SKM-1 treated with dmso at 0.1 percent for 144 hours (cell line): Measurements from ENCODE around the gene MLN.

Source experiments
- DNase-seq: peaks from one replicate; lab custom pipeline; 2025; ENCODE audit not compliant: unreplicated experiment; lab: John Stamatoyannopoulos, UW

MLN gene

DNA sequence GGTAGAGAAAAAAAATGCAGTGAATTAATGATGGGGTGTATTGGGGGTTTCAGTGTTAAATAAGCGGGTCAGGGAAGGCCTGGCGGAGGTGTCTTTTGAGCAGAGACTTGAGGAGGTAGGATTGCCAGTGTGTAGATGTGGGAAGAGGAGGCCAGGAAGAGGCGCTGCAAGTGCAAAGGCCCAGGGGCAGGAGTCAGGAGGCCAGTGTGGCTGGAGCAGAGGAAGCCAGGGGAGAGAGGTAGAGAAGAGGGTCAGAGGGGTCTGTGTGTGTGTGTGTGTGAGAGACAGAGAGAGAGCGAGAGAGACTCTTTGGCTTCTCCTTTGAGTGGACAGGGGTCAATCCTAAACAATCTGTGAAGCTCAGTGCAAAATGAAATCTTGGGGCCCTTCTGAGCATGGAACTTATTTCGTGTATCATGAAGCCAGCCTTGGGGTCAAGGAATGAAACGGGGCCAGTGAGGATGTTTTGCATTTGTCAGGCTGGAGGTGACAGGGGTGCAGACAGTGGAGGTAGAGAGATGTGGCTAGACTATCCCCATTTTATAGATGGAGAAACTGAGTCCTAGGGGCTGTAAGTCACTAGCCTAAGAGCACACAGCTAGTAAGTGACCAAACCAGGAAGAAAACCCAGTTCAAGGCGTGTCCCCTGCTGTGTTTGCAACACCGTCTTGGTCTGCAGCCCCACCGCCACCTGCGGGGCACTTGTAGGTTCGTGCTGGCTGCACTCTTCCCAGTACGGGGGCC, 47.4 kb downstream of the MLN start:
- DNase-seq, result no peak

GRCh38 chr6:33755070-33755869, 48.5 kb downstream of the MLN start:
- no peak for DNase-seq

DNA sequence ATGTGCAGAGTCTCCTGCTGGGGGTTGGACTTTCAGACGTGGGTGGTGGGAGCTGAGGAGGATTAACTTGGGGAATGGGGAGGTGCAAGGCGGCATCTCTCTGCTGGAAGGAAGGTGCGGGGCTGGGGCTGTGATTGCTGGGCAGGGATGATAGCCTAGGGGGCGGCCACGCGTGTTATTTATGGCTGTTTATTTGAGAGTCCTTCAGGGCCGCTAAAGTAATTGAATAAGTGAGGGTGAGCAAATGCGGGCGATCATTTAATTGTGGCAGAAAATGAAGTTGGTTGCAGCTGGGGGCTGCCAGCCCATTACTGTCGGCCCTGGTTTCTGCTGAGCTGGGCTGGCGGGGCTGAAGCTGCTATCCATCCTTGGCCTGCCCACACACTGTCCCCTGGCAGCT, 49.6 kb downstream of the MLN start:
- DNase-seq, result no peak

DNA sequence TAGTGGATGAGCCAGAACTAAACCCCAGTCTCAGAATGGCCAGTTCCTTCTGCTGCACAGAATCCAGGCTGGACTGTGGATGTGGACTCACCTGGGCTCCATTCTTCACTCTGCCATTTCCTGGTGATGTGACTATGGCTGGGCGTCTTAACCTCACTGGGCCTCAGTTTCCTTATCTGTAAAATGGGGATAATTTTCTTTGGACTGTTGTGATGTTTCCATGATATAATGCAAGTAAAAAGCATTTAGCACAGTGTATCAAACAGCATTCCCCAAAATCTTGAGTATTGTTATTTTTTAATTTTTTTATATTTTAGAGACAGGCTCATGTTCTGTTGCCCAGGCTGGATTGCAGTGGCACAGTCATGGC, 51.2 kb downstream of the MLN start:
- no peak for DNase-seq

DNA sequence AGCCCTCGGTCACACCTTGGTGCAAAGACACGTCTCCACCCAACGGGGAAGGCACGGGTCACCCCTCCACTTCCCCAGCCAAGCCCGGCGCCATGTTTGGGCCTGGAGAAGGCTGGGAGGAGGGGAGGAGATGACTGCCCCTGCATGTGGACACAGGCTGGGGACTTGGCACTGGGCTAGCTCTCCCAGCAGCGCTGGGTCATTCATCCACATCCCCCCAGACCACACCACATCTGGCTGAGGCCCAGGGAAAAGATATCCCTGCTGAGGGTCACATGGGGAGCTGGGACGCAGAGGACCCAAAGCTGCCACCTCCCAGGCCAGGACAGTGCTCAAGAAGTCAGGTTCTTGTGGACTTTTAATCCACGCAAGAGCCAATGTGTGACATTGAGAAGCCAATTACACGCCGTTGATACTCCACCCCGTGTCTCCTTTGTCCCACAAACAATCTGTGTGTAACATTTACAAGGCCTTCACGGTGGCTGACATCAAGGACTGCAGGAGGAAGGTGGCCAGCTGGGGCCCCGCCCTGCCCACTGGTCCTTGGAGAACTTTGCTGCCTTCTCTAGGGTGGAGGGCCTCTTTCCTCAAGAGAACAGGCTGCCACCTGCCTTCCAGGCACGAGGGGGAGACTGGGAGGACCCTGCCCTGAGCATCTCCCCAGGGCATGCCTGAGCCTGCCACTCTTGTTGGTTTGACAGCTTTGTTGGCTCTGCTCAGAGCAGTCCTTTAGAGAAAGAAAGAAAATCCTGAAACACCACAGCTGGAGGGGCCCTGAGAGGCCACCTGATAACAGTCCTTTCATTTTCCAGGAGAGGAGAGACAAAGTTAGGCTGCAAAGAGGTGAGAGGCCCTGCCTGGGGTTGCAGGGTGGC, 51.8 kb downstream of the MLN start:
- DNase-seq, result no peak

- peak; percentile 50 for DNase-seq
Observed at GRCh38 chr6:33750244-33750991, 53.4 kb downstream of the MLN start.

- DNase-seq, result no peak
Observed at GRCh38 chr6:33749401-33749800, 54.4 kb downstream of the MLN start.

- no peak for DNase-seq
Observed at GRCh38 chr6:33748841-33749240, 55.0 kb downstream of the MLN start.

DNA sequence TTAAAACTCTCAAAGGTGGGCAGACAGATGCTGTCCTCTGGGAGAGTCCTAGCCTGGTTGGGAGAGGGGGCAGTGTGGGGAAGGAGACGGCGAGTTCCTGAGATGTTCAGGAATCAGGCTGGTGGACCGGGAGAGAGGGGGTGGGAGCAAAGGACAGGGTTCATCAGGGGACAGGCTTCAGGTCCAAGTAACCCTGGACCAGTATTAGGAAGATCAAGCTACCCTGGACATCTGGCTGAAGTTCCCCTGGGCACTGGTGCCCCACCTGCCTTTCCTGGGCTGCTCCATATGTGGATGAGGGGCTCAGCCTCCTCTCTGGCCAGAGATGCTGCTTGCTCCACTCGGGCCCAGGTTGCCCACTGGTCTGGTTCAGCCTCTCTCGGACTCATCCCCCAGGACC, 56.0 kb downstream of the MLN start:
- DNase-seq, result no peak

GRCh38 chr6:33746651-33747100, 57.1 kb downstream of the MLN start, which contains the start of gene IP6K3:
IP6K3 (minus strand) TSS chr6:33746905; CDS start chr6:33735476, 11,429 bp downstream.
- no peak for DNase-seq

DNA sequence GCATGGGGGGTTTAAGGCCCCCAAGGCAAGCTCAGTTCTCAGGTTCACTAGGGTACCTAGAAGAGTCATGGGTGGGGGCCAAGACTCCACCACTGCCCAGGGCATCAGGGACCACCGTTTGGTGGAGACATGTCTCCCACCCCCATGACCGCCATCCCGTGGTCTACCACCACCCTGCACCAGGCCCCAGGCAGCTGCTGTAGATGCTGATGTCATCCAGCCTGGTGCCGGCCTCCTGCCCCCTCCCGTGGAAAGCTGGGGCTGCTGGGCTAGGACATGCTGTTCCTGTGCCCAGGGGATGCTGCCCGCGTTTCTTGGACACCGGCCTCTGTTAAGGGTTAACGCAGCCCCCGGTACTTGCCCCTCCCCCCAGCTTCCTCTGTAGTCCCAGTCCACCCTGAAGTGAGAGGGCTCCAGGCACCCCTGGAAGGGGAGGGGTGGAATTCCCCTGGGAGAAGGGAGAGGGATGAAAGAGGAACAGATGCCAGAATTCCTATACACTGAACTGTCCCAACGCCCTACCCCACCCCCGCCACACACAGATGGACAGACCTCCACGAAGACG, 57.7 kb downstream of the MLN start:
- DNase-seq, result no peak

DNA sequence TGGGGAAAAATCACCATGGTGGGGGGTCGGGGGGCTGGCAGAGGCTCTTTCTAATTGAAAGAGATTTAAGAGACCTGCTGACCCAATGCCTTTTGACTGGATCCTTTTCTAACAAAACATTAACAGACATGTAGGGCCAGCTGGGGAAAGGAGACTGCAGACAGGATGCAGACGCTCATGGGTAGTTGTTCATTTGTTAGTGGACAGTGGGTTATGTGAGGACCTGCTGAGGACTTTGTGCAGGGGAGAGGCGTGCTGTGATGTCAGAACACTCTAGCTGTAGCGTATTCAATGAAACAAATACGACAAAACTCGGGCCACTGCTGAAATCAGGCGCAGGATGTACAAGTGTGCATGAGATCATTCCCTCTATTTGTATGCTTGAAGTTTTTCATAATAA, 58.3 kb downstream of the MLN start:
- DNase-seq, result no peak

DNA sequence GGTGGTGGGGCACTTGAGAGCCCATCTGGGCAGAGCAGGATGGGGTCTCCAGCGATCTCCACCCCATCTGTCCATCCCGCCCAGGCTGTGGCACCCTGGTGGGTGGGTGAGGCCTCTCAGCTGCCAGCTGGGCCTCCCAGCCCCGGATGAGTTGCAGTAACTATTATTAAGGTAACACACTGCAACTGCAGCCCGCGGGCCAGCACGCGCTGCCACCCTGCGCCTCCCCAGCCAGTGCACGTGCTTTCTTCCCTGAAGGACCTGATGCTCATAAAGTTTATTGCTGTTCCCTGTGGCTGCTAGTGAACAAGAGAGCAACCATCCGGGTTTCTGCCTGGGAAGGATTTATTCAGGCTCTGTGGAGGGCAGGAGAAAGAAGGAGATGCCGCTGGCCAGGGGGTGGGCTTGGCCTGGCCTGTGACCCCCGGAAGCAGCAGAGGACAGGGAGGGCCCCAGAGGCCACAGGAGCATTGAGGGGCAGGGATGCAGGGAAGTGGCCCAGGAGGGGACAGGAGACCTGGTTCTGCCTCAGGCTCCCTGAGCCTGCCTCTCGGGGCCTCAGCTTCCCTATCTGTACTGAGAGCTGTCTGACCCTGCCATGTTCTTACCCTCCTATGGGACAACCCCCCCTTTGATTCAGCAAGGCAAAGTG, 58.8 kb downstream of the MLN start:
- DNase-seq, result no peak
